ENCODE results near the gene PLEKHA3. TPM values are rescaled to one million over a fixed set of nuclear protein-coding genes. Genes with fewer than 3 reads are reported as not detected.

Gene PLEKHA3
- total and polyA plus RNA-seq, 9 of the 15 experiments (the other 6 are each of a cell fraction or from before 2014, with no cell fraction given) = 2.3 to 23.4 (median 10.5) TPM

GRCh38 chr2:178522950-178523595 lies 42.8 kb downstream of the PLEKHA3 start (continued):
- no peak; the same call in 1 of the 2 replicates for TF ChIP-seq REST (IDR thresholded peaks at IDR 0.05; ENCODE audit: borderline replicate concordance)
- TF ChIP-seq REST (CRISPR knock-in tag; IDR thresholded peaks at IDR 0.05; ENCODE audit: low read depth) = peak; percentile 47; the same call in 1 of the 2 replicates
- TF ChIP-seq DMBX1 (CRISPR knock-in tag; IDR thresholded peaks at IDR 0.05; ENCODE audit: borderline replicate concordance) = 0 out of 2 replicates have a peak, but pooled peaks have one; percentile 40
- TF ChIP-seq ZNF239 (CRISPR knock-in tag; IDR thresholded peaks at IDR 0.05) = no peak
- TF ChIP-seq ETS1 (conservative IDR thresholded peaks at IDR 0.05; ENCODE audit: control insufficient read depth, low read depth, low read length) = peak; percentile 75
- no peak for TF ChIP-seq THRAP3 (IDR thresholded peaks at IDR 0.05; ENCODE audit: borderline replicate concordance)
- TF ChIP-seq ZNF644 (tag; IDR thresholded peaks at IDR 0.05; ENCODE audit: low read depth) = no peak
- TF ChIP-seq RAD21 (CRISPR knock-in tag; conservative IDR thresholded peaks at IDR 0.05 in 1 of 2, IDR thresholded peaks at IDR 0.05 in 1 of 2) = peak; percentile 54 to 63
- no peak for TF ChIP-seq ZNF133 (CRISPR knock-in tag; IDR thresholded peaks at IDR 0.05)
- TF ChIP-seq NFATC3 (IDR thresholded peaks at IDR 0.05) = no peak
- TF ChIP-seq SREBF1 (IDR thresholded peaks at IDR 0.05; ENCODE audit: borderline replicate concordance, low read depth, low read length) = no peak
- no peak for TF ChIP-seq ZNF589 (CRISPR knock-in tag; IDR thresholded peaks at IDR 0.05; ENCODE audit: low read depth)
- peak; percentile 32; the same call in 1 of the 2 replicates for TF ChIP-seq RNF2 (IDR thresholded peaks at IDR 0.05)
- peak; percentile 90 for TF ChIP-seq ZFX (CRISPR knock-in tag; IDR thresholded peaks at IDR 0.05)
- peak; percentile 50; the same call in 1 of the 2 replicates for TF ChIP-seq BACH1 (tag; IDR thresholded peaks at IDR 0.05)
- TF ChIP-seq KLF10 (CRISPR knock-in tag; IDR thresholded peaks at IDR 0.05) = no peak
